Mucosa of stomach (tissue), 1 donor: ENCODE data around the gene TTC31.
"Not testable (repeated sequence)": the region's sequence is repeated elsewhere in the genome, so short reads cannot be mapped to it uniquely, and the experiment has no call there.

Experiments used
- H3K27me3 ChIP-seq: one replicate; pipeline ENCODE4 v1.7.0; 2013; ENCODE audit warnings: mild to moderate bottlenecking, low read length; ENCODE audit not compliant: control insufficient read depth, insufficient read depth
- H3K36me3 ChIP-seq: one replicate; pipeline ENCODE4 v1.7.0; 2013; ENCODE audit warnings: low read length; ENCODE audit not compliant: control insufficient read depth, insufficient read depth
- H3K4me1 ChIP-seq: one replicate; pipeline ENCODE4 v1.7.0; 2013; ENCODE audit warnings: mild to moderate bottlenecking, low read length; ENCODE audit not compliant: control insufficient read depth, insufficient read depth
- H3K4me3 ChIP-seq: one replicate; pipeline ENCODE4 v1.7.0; 2013; ENCODE audit warnings: low read length
- H3K9ac ChIP-seq: one replicate; pipeline ENCODE4 v1.7.0; 2013; ENCODE audit warnings: mild to moderate bottlenecking, low read length, moderate library complexity
- H3K9me3 ChIP-seq: one replicate; pipeline ENCODE4 v1.7.0; 2013; ENCODE audit warnings: mild to moderate bottlenecking, low read length, moderate library complexity; ENCODE audit not compliant: control insufficient read depth
- donor health status: Pancreatic carcinoma.

Gene TTC31

GRCh38 chr2:74474899-74475298 is 8.0 kb upstream of the TTC31 start:
- no peaks in the 10 kb centered on the region for H3K9me3 ChIP-seq
- no peak overlapping the region for H3K4me3 ChIP-seq
- no peak overlapping the region for H3K9ac ChIP-seq
- H3K36me3 ChIP-seq = peaks cover 8% of the 10 kb centered on the region
- peaks cover 14% of the 10 kb centered on the region for H3K4me1 ChIP-seq
- no peaks in the 10 kb centered on the region for H3K27me3 ChIP-seq

DNA sequence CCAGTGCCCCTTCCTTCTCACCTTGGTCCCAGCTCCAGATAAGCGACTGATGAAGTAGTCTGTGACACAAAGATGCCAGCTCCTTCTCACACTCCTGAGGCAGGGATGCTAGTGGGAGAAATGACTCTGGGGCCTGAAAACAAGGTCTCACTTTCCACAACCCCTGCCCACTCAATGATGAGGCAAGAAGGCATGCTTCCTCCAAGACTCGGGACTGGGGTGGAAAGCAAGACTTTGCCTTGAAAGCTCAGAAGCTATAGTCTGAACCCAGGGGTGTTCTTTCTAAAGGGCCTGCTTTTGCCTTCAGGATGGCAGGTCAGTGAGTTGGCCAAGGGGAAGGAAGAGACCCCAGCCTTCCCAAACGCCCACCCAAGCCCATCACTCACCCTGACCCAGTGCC is 1.4 kb upstream of the TTC31 start:
- Histone ChIP-seq H3K9ac (peak overlapping the region; percentile 82), H3K36me3 (peaks cover 4% of the 10 kb centered on the region), H3K4me1 (peaks cover 20% of the 10 kb centered on the region)

DNA sequence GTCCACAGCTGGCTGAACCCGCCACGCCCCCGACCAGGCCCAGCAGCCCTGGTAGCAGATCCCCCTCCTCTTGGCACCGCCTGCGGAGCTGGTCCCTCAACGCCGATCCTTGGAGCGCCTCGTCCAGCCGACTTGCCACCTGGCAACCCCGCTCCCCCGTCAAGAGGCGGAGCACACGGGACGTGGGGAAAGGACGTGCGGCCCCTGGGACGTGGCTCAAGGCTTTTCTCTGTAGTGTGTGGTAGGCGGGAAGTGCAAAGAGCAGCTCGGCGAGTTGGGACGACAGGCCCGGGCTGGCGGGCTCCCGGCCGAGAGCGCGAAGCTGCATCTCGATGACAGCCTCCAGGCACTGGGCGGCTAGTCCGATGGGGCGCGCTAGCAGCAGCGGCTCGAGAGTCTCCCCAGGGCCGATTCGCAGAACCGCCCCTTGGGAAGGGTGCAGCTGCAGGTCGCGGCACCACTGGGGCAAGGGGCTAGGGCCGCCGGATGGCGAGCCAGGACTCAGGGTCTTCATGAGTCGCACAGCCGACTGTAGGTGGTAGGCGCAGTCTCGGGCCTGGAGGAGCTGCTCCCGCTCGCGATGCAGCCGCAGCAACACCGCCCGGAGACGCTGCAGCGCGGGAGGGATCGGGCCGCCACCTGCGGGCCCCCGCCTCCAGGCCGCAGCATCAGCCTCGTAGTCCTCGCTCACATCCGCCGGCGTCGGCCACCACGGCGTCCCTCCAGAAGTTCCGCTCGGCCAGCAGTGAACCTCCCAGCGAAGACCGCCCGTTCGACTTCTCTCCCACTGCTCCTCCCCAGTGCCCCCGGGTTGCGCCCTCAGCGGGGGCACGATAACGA is 700 bp upstream of the TTC31 start:
- Histone ChIP-seq H3K9ac (peak overlapping the region; percentile 82), H3K27me3 (no peaks in the 10 kb centered on the region), H3K4me1 (peaks cover 20% of the 10 kb centered on the region), H3K36me3 (peaks cover 4% of the 10 kb centered on the region), H3K9me3 (no peaks in the 10 kb centered on the region), H3K4me3 (peak overlapping the region; percentile 96)

More for the DNA sequence above, 1.4 kb upstream of the TTC31 start:
- Histone ChIP-seq H3K4me3 (peak overlapping the region; percentile 96), H3K9me3 (no peaks in the 10 kb centered on the region), H3K27me3 (no peaks in the 10 kb centered on the region)

DNA sequence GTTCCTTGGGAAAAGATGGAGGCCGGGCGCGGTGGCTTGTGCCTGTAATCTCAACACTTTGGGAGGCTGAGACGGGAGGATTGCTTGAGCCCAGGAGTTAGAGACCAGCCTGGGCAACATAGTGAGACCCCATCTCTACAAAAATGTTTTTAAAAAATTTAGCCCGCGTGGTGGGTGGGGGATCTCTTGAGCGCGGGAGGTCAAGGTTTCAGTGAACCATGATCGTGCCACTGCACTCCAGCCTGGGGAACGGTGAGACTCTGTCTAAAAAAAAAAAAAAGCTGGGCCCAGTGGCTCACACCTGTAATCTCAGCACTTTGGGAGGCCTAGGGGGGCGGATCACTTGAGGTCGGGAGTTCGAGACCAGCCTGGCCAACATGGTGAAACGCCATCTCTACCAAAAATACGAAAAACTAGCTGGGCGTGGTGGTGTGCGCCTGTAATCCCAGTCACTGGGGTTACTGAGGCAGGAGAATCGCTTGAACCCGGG is 839 bp downstream of the TTC31 start:
- H3K9ac ChIP-seq = peak overlapping the region; percentile 82
- H3K36me3 ChIP-seq = not testable (repeated sequence)

GRCh38 chr2:74486141-74486540 is 3.3 kb downstream of the TTC31 start:
- Histone ChIP-seq H3K27me3 (no peaks in the 10 kb centered on the region), H3K36me3 (peaks cover 4% of the 10 kb centered on the region)

More for the DNA sequence above, 839 bp downstream of the TTC31 start:
- not testable (repeated sequence) for H3K27me3 ChIP-seq, H3K9me3 ChIP-seq
- peaks cover 20% of the 10 kb centered on the region for H3K4me1 ChIP-seq
- peak overlapping the region; percentile 96 for H3K4me3 ChIP-seq

GRCh38 chr2:74488643-74489481 is 6.0 kb downstream of the TTC31 start:
- Histone ChIP-seq H3K9me3 (no peaks in the 10 kb centered on the region), H3K36me3 (peaks cover 17% of the 10 kb centered on the region), H3K9ac (no peak overlapping the region)

More at GRCh38 chr2:74486141-74486540, 3.3 kb downstream of the TTC31 start:
- Histone ChIP-seq H3K4me3 (no peak overlapping the region), H3K9ac (no peak overlapping the region), H3K4me1 (peaks cover 14% of the 10 kb centered on the region), H3K9me3 (no peaks in the 10 kb centered on the region)

DNA sequence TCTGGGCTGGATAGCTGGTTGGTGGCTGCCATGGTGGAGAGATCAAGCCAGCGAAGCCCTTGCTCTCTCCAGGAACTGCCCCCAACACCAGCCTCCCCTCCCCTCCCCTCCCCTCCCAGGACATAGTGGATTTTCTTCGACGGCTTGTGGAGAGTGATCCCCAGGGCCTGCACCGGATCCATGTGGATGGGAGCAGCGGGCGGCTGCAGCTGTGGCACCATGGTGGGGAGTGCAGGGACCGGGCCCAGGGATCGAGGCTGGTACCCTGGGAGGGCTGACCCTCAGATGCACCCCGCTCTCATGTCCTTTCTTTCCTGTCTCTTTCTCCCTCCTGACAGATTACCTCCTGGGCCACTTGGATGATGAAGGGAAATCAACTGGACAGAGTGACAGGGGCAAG is 7.0 kb downstream of the TTC31 start:
- H3K4me3 ChIP-seq = no peak overlapping the region
- no peaks in the 10 kb centered on the region for H3K27me3 ChIP-seq
- no peak overlapping the region for H3K9ac ChIP-seq
- H3K9me3 ChIP-seq = no peaks in the 10 kb centered on the region
- peaks cover 17% of the 10 kb centered on the region for H3K36me3 ChIP-seq
- no peaks in the 10 kb centered on the region for H3K4me1 ChIP-seq

More at GRCh38 chr2:74488643-74489481, 6.0 kb downstream of the TTC31 start:
- Histone ChIP-seq H3K4me3 (no peak overlapping the region), H3K4me1 (no peaks in the 10 kb centered on the region), H3K27me3 (no peaks in the 10 kb centered on the region)

GRCh38 chr2:74491648-74492544 is 9.0 kb downstream of the TTC31 start:
- Histone ChIP-seq H3K36me3 (peaks cover 17% of the 10 kb centered on the region), H3K4me3 (no peak overlapping the region)

GRCh38 chr2:74493546-74493945 is 10.7 kb downstream of the TTC31 start:
- H3K36me3 ChIP-seq = peaks cover 17% of the 10 kb centered on the region
- no peak overlapping the region for H3K9ac ChIP-seq
- H3K9me3 ChIP-seq = no peaks in the 10 kb centered on the region
- no peak overlapping the region for H3K4me3 ChIP-seq
- peaks cover 10% of the 10 kb centered on the region for H3K4me1 ChIP-seq
- H3K27me3 ChIP-seq = peaks cover 16% of the 10 kb centered on the region

More at GRCh38 chr2:74491648-74492544, 9.0 kb downstream of the TTC31 start:
- H3K9ac ChIP-seq = no peak overlapping the region
- no peaks in the 10 kb centered on the region for H3K4me1 ChIP-seq
- H3K27me3 ChIP-seq = peaks cover 3% of the 10 kb centered on the region
- no peaks in the 10 kb centered on the region for H3K9me3 ChIP-seq

- H3K27me3 ChIP-seq = peaks cover 35% of the 10 kb centered on the region
- peaks cover 22% of the 10 kb centered on the region for H3K4me1 ChIP-seq
- peaks cover 17% of the 10 kb centered on the region for H3K36me3 ChIP-seq
- H3K9ac ChIP-seq = no peak overlapping the region
- H3K4me3 ChIP-seq = no peak overlapping the region
- no peaks in the 10 kb centered on the region for H3K9me3 ChIP-seq
Observed at GRCh38 chr2:74495440-74495839, 12.6 kb downstream of the TTC31 start.

- Histone ChIP-seq H3K4me3 (no peak overlapping the region), H3K27me3 (peaks cover 46% of the 10 kb centered on the region), H3K9ac (peak overlapping the region; percentile 69), H3K36me3 (peaks cover 4% of the 10 kb centered on the region), H3K9me3 (no peaks in the 10 kb centered on the region), H3K4me1 (peaks cover 26% of the 10 kb centered on the region)
Observed at GRCh38 chr2:74496997-74497776, 14.3 kb downstream of the TTC31 start.
